Neural progenitor cell (in vitro differentiated cells): ENCODE results near the gene ENO4.

Experiments used
- EZH2 ChIP-seq: fragments of 200-600 bp; sonication (generic); IDR thresholded peaks from 2 replicates; pipeline ENCODE4 v1.6.1; 2017; ENCODE audit warnings: antibody characterized with exemption, mild to moderate bottlenecking, moderate library complexity
- TF ChIP-seq, protein P1 (sequence below): fragments of 200-600 bp; sonication (generic); IDR thresholded peaks from 2 replicates; pipeline ENCODE4 v1.5.1; 2017; ENCODE audit warnings: antibody characterized with exemption, mild to moderate bottlenecking

DNA sequence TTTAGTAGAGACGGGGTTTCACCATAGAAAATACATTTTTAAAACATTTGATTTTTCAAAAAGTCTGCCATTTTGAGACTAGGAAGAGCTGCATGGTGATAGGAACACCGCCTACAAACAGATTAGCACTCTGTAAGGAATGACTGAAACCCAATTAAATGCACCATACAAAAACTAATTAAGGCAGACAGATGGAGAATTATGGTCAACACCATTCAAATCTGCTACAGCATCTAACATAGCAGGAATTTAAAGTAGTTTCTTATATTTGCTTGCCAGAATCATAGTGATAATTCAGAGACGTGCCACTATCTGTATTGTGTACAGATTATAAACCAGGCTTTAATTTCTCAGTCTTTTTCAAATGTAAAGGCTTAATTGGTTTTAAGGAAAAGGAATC lies 68.2 kb downstream of the ENO4 start:
- TF ChIP-seq, protein P1, sequence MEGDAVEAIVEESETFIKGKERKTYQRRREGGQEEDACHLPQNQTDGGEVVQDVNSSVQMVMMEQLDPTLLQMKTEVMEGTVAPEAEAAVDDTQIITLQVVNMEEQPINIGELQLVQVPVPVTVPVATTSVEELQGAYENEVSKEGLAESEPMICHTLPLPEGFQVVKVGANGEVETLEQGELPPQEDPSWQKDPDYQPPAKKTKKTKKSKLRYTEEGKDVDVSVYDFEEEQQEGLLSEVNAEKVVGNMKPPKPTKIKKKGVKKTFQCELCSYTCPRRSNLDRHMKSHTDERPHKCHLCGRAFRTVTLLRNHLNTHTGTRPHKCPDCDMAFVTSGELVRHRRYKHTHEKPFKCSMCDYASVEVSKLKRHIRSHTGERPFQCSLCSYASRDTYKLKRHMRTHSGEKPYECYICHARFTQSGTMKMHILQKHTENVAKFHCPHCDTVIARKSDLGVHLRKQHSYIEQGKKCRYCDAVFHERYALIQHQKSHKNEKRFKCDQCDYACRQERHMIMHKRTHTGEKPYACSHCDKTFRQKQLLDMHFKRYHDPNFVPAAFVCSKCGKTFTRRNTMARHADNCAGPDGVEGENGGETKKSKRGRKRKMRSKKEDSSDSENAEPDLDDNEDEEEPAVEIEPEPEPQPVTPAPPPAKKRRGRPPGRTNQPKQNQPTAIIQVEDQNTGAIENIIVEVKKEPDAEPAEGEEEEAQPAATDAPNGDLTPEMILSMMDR: no peak
- no peak for TF ChIP-seq EZH2
